Neural crest cell (in vitro differentiated cells): ENCODE results near the gene ATG10. TPM values are rescaled to one million over a fixed set of nuclear protein-coding genes. Genes with fewer than 3 reads are reported as not detected.
"Not testable (repeated sequence)": the region's sequence is repeated elsewhere in the genome, so short reads cannot be mapped to it uniquely, and the experiment has no call there.

Experiments used
- DNase-seq: peaks from one replicate; pipeline ENCODE4 v3.0.0; 2021; ENCODE audit warnings: low read depth, mixed read lengths, low spot score
- H3K27ac Mint-ChIP-seq: one replicate; pipeline ENCODE4 v1.8.0; 2021; ENCODE audit warnings: mild to moderate bottlenecking, mixed read lengths; ENCODE audit not compliant: unreplicated experiment
- H3K27me3 Mint-ChIP-seq: 2 replicates; pipeline ENCODE4 v1.8.0; 2021; ENCODE audit warnings: low read depth, mild to moderate bottlenecking, mixed read lengths
- H3K36me3 Mint-ChIP-seq: 2 replicates; pipeline ENCODE4 v1.8.0; 2021; ENCODE audit warnings: low read depth, mild to moderate bottlenecking, mixed read lengths
- H3K4me1 Mint-ChIP-seq: 2 replicates; pipeline ENCODE4 v1.8.0; 2021; ENCODE audit warnings: mixed read lengths
- H3K4me3 Mint-ChIP-seq: one replicate; pipeline ENCODE4 v1.8.0; 2021; ENCODE audit warnings: mild to moderate bottlenecking, mixed read lengths
- H3K9me3 Mint-ChIP-seq: 2 replicates; pipeline ENCODE4 v1.8.0; 2021; ENCODE audit warnings: mixed read lengths
- total RNA-seq: library from RNA; stranded (reverse); gene quantifications from 2 replicates; pipeline ENCODE4 v1.2.1, GENCODE V29; 2021
- TF ChIP-seq, protein P1 (sequence below): fragments of 200-600 bp; sonication (generic); conservative IDR thresholded peaks from 2 replicates; pipeline ENCODE4 v1.5.0; 2021; ENCODE audit warnings: antibody characterized with exemption, mild to moderate bottlenecking

The ATG10 gene
- total RNA-seq, 1 donor from 2014 or later, result 5.9 TPM

DNA sequence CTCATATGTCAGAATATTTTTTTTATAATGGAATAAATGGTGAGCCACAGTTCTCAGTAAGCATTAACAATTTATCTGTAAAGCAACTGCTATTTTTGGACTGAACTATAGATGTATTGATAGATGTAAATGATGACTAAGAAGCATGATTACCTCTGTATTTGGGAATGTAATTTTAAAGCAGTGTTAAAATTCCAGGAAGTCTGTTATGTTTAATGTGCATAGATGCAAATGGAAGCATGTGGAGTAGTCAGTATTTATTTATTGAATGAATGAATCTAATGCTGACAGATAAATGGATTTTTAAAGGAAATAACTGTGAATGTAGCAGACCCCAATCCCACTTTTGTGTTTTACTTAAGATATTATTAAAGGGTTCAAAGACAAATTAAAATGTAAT is 95.0 kb downstream of the ATG10 start:
- DNase-seq, result no peak
- Mint-ChIP-seq H3K27me3 (no peaks in the 10 kb centered on the region), H3K4me1 (no peaks in the 10 kb centered on the region), H3K27ac (no peak overlapping the region), H3K4me3 (no peak overlapping the region), H3K36me3 (no peaks in the 10 kb centered on the region), H3K9me3 (no peaks in the 10 kb centered on the region)
- TF ChIP-seq, protein P1, sequence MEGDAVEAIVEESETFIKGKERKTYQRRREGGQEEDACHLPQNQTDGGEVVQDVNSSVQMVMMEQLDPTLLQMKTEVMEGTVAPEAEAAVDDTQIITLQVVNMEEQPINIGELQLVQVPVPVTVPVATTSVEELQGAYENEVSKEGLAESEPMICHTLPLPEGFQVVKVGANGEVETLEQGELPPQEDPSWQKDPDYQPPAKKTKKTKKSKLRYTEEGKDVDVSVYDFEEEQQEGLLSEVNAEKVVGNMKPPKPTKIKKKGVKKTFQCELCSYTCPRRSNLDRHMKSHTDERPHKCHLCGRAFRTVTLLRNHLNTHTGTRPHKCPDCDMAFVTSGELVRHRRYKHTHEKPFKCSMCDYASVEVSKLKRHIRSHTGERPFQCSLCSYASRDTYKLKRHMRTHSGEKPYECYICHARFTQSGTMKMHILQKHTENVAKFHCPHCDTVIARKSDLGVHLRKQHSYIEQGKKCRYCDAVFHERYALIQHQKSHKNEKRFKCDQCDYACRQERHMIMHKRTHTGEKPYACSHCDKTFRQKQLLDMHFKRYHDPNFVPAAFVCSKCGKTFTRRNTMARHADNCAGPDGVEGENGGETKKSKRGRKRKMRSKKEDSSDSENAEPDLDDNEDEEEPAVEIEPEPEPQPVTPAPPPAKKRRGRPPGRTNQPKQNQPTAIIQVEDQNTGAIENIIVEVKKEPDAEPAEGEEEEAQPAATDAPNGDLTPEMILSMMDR, result no peak

DNA sequence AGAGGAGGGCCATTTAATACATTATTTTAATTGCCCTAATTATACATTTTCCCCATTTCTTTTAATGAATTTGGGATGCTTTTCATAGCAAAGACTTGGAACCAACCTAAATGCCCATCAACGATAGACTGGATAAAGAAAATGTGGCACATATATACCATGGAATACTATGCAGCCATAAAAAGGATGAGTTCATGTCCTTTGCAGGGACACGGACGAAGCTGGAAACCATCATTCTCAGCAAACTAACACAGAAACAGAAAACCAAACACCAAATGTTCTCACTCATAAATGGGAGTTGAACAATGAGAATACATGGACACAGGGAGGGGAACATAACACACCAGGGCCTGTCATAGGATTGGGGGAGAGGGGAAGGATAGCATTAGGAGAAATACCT is 96.2 kb downstream of the ATG10 start:
- H3K4me1 Mint-ChIP-seq, H3K9me3 Mint-ChIP-seq, H3K27ac Mint-ChIP-seq, H3K36me3 Mint-ChIP-seq, DNase-seq, H3K27me3 Mint-ChIP-seq, H3K4me3 Mint-ChIP-seq: not testable (repeated sequence)

DNA sequence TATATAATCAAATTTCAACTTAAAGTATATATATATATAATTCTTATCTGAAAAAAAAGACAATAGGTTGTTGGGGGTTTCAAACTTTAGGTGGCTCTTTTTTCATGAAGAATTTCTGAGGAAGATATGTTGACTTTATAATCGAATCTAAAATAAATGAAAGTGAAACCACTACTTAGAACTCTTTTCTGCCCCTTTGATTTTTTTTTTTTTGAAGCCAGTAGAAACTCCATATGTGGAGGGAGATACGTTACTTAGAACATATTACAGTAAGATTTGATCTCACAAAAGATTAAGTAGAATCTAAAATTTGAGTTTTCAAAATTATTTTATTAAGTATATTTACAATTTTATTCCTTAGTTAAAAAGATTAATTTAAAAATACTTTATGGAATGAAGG is 96.9 kb downstream of the ATG10 start:
- H3K27me3 Mint-ChIP-seq, result no peaks in the 10 kb centered on the region
- no peak overlapping the region for H3K4me3 Mint-ChIP-seq
- H3K9me3 Mint-ChIP-seq, result no peaks in the 10 kb centered on the region
- H3K4me1 Mint-ChIP-seq, result no peaks in the 10 kb centered on the region
- no peak overlapping the region for H3K27ac Mint-ChIP-seq
- no peaks in the 10 kb centered on the region for H3K36me3 Mint-ChIP-seq
- TF ChIP-seq, protein P1, result no peak
- no peak for DNase-seq

DNA sequence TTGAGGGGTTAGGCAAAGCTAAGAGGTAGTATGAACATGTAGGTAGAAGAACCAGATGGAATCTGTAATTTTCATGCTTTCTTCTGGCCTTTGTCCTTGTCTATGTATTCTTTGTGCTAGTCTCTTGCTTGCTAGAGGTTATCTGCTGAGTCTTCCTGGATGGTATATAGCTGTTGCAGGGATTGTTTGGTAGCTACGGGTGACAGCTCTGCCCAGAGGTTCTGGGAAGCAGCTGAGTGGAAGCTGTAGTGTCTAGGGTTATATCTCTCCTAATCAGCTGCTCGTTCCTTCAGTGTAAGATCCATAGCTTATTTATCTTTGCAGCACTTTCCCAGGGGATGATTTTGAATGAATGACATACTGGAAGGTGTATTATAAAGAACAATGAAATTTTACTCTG is 100.3 kb downstream of the ATG10 start:
- Mint-ChIP-seq H3K27me3 (no peaks in the 10 kb centered on the region), H3K27ac (no peak overlapping the region), H3K9me3 (no peaks in the 10 kb centered on the region), H3K4me1 (peaks cover 7% of the 10 kb centered on the region), H3K36me3 (no peaks in the 10 kb centered on the region), H3K4me3 (no peak overlapping the region)
- DNase-seq, result no peak
- TF ChIP-seq, protein P1, result no peak

DNA sequence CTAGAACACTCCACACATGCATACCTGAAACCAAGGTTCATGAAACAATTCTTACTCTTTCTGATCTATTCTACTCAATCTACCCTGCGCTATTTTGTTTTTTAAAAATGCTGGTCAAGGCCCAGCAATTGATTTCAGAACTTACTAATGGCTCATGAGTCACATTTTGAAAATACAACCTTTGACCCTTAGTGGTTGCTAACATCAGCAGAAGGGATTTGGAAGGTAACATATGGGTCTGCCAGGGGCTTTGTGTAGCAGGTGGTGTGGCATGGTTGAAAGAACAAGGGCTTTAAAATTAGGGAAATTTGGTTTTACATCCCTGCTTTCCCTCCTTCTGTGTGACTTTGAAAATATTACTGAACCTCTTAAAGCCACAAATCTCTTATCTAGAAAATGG is 101.4 kb downstream of the ATG10 start:
- DNase-seq, result no peak
- H3K4me3 Mint-ChIP-seq, result no peak overlapping the region
- TF ChIP-seq, protein P1, result no peak
- no peak overlapping the region for H3K27ac Mint-ChIP-seq
- H3K27me3 Mint-ChIP-seq, result no peaks in the 10 kb centered on the region
- H3K9me3 Mint-ChIP-seq, result no peaks in the 10 kb centered on the region
- H3K4me1 Mint-ChIP-seq, result peaks cover 7% of the 10 kb centered on the region
- H3K36me3 Mint-ChIP-seq, result no peaks in the 10 kb centered on the region

DNA sequence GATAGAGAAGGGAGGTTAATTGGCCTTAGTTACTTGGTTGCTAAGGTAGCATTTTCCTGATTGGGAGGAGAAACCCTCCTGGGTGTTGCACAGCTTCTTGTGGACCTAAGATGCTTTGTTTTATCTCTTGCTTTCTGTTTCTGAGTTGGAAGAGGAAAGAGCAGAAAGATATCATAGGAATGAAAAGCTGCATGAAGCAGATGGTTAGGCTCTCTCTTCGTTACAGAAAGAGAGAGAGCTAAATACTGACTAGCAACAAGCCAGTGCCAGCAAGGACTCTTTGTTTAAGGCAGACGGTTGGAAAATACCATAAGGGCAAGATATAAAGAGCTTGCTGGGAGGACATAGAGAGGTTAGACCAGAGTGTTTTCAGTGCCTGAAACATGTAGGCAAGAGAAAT is 103.1 kb downstream of the ATG10 start:
- TF ChIP-seq, protein P1, result no peak
- Mint-ChIP-seq H3K27me3 (no peaks in the 10 kb centered on the region), H3K9me3 (peaks cover 3% of the 10 kb centered on the region), H3K4me1 (peaks cover 7% of the 10 kb centered on the region), H3K27ac (peak overlapping the region; percentile 90), H3K4me3 (no peak overlapping the region), H3K36me3 (peaks cover 3% of the 10 kb centered on the region)
- DNase-seq, result no peak
